ENCODE measurements around the gene CAMK2B. TPM values are rescaled to one million over a fixed set of nuclear protein-coding genes. Genes with fewer than 3 reads are reported as not detected.

The CAMK2B gene
- total and polyA plus RNA-seq, 12 donors = 0.25 to 82.3 (median 6.5) TPM; not detected in 2

GRCh38 chr7:44258865-44259546, 66.4 kb downstream of the CAMK2B start:
- intact Hi-C loops (cut with DNase I) = no loop called here
- Histone ChIP-seq H3K4me1 (replicated peaks in 1 of 2) (peaks cover 25 to 34% of the 10 kb centered on the region in 2 donors), H3K27ac (peak overlapping the region in 4 of 5 donors; percentile 36 to 89 (median 66)), H3K27me3 (peaks cover 5% of the 10 kb centered on the region), H3K9me3 (replicated peaks in 1 of 3) (no peaks in the 10 kb centered on the region), H3K36me3 (replicated peaks in 1 of 2) (no peaks in the 10 kb centered on the region), H3K4me3 (no peak overlapping the region)
- 58 to 92% (median 85%) methylated on average over 3 to 14 of the region's 14 CpGs for WGBS, 4 donors
- no peak for DNase-seq
- TF ChIP-seq POLR2A (IDR thresholded peaks at IDR 0.05) = no peak
- TF ChIP-seq, protein P1, sequence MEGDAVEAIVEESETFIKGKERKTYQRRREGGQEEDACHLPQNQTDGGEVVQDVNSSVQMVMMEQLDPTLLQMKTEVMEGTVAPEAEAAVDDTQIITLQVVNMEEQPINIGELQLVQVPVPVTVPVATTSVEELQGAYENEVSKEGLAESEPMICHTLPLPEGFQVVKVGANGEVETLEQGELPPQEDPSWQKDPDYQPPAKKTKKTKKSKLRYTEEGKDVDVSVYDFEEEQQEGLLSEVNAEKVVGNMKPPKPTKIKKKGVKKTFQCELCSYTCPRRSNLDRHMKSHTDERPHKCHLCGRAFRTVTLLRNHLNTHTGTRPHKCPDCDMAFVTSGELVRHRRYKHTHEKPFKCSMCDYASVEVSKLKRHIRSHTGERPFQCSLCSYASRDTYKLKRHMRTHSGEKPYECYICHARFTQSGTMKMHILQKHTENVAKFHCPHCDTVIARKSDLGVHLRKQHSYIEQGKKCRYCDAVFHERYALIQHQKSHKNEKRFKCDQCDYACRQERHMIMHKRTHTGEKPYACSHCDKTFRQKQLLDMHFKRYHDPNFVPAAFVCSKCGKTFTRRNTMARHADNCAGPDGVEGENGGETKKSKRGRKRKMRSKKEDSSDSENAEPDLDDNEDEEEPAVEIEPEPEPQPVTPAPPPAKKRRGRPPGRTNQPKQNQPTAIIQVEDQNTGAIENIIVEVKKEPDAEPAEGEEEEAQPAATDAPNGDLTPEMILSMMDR (IDR thresholded peaks at IDR 0.05) = no peak

- DNase-seq = no peak
Observed at GRCh38 chr7:44258423-44258760, 67.0 kb downstream of the CAMK2B start.

DNA sequence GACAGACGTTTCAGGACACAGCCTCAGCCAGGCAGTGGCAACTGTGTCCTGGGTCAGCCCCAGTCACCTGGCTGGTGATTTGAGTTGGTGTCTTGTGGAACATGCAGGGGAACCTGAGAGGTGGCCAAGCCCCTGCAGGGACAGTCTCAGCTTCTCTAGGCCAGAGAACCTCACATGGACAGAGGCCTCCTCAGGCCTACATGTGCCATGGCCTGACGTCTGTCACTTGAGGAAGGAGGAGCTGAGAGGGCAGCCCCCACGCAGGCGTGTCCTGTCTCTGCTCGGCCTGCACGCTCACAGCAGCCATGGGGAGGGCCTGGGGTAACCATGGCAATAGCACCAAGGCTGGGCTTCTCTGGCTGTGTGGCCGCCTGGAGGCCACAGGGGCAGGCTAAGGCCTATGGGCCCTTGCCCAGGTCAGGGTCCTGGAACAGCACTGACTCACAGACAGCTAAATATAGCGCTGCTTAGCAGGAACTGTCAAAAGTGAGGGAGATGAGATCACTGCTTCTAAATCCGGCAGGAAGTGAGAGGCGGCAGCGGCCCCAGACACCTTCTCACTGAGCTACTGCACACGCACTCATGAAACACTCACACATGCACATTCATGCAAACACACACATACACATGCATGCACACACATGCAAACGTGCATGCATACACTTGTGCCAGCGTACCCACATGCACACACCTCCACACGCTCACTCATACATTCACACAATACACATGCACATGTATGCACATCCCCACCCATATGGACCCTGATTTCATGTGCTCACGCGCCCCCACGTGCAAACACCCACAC, 67.6 kb downstream of the CAMK2B start:
- Histone ChIP-seq H3K4me3 (no peak overlapping the region), H3K27me3 (peaks cover 5% of the 10 kb centered on the region), H3K27ac (peak overlapping the region; percentile 3 to 89 (median 30)), H3K9me3 (replicated peaks in 1 of 3) (no peaks in the 10 kb centered on the region), H3K4me1 (replicated peaks in 1 of 2) (peaks cover 25 to 34% of the 10 kb centered on the region in 2 donors), H3K36me3 (replicated peaks in 1 of 2) (no peaks in the 10 kb centered on the region)
- intact Hi-C loops (cut with DNase I) = no loop called here
- TF ChIP-seq, protein P1 (IDR thresholded peaks at IDR 0.05) = peak in 3 of 6 experiments; percentile 13 to 28 (median 19)
- no peak for TF ChIP-seq POLR2A (IDR thresholded peaks at IDR 0.05)
- peak; percentile 87 to 98 (median 92) for DNase-seq
- 17 to 27% (median 21%) methylated on average over 15 to 18 of the region's 18 CpGs for WGBS, 4 donors

More at GRCh38 chr7:44258423-44258760, 67.0 kb downstream of the CAMK2B start:
- Histone ChIP-seq H3K36me3 (replicated peaks in 1 of 2) (no peaks in the 10 kb centered on the region), H3K27me3 (peaks cover 5% of the 10 kb centered on the region), H3K9me3 (replicated peaks in 1 of 3) (no peaks in the 10 kb centered on the region), H3K27ac (peak overlapping the region in 2 of 5 donors; percentile 77 to 89), H3K4me3 (no peak overlapping the region), H3K4me1 (replicated peaks in 1 of 2) (peaks cover 25 to 34% of the 10 kb centered on the region in 2 donors)
- TF ChIP-seq POLR2A (IDR thresholded peaks at IDR 0.05) = no peak
- TF ChIP-seq, protein P1 (IDR thresholded peaks at IDR 0.05) = no peak
- intact Hi-C loops (cut with DNase I) = no loop called here
- 73 to 87% (median 80%) methylated on average over 4 of the region's 4 CpGs for WGBS, 4 donors

DNA sequence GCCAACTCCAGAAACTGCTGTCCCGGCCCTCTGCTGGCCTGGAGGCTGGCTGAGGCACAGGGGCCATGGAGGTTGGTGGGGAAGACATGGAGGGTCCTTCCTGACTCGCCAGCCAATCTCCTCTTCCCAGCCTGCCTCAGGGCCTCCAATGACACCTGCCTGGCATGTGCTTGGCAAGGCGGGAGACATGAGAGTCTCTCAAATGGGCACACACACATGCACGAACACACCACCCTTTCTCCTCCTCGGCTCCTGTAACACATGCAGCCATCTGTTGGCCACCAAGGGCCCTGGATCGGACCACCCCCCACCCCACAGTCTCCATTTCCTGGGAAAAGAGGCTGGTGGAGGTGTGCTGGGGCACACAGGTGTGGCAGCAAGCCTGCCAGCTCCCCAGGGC, 68.2 kb downstream of the CAMK2B start:
- 95 to 100% (median 97%) methylated on average over 3 to 6 of the region's 6 CpGs for WGBS, 4 donors
- Histone ChIP-seq H3K27ac (peak overlapping the region in 4 of 5 donors; percentile 3 to 89 (median 47)), H3K4me1 (replicated peaks in 1 of 2) (peaks cover 25 to 34% of the 10 kb centered on the region in 2 donors), H3K36me3 (replicated peaks in 1 of 2) (no peaks in the 10 kb centered on the region), H3K27me3 (peaks cover 5% of the 10 kb centered on the region), H3K4me3 (no peak overlapping the region), H3K9me3 (replicated peaks in 1 of 3) (no peaks in the 10 kb centered on the region)
- DNase-seq = no peak
- intact Hi-C loops (cut with DNase I) = no loop called here
- TF ChIP-seq, protein P1 (IDR thresholded peaks at IDR 0.05) = no peak
- TF ChIP-seq POLR2A (IDR thresholded peaks at IDR 0.05) = no peak
